ENCODE data around the gene NPFFR2. TPM values are rescaled to one million over a fixed set of nuclear protein-coding genes. Genes with fewer than 3 reads are reported as not detected.

NPFFR2 gene
- total RNA-seq, 4 donors from 2014 or later, result not detected

DNA sequence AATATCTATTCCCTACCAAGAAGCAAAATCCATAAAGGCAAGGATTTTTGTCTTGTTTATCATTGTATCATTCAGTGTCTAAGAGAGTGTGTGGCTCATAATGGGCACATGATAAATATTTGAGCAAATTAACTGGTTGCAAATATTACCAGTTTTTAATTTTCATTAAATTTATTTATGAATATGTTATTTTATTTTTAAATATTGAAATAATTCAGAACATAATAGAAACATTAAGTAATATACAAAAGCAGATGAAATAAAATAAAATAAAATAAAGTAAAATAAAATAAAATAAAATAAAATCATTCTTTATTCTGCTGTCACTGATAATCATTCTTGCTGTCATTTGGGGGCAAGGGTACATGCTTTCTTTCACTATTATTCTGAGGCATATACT lies 120.9 kb downstream of the NPFFR2 start:
- TF ChIP-seq, protein P1, sequence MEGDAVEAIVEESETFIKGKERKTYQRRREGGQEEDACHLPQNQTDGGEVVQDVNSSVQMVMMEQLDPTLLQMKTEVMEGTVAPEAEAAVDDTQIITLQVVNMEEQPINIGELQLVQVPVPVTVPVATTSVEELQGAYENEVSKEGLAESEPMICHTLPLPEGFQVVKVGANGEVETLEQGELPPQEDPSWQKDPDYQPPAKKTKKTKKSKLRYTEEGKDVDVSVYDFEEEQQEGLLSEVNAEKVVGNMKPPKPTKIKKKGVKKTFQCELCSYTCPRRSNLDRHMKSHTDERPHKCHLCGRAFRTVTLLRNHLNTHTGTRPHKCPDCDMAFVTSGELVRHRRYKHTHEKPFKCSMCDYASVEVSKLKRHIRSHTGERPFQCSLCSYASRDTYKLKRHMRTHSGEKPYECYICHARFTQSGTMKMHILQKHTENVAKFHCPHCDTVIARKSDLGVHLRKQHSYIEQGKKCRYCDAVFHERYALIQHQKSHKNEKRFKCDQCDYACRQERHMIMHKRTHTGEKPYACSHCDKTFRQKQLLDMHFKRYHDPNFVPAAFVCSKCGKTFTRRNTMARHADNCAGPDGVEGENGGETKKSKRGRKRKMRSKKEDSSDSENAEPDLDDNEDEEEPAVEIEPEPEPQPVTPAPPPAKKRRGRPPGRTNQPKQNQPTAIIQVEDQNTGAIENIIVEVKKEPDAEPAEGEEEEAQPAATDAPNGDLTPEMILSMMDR (IDR thresholded peaks at IDR 0.05; ENCODE audit: low read depth), result no peak

GRCh38 chr4:72169861-72170260 lies 138.1 kb downstream of the NPFFR2 start:
- TF ChIP-seq, protein P1 (IDR thresholded peaks at IDR 0.05; ENCODE audit: low read depth), result no peak

DNA sequence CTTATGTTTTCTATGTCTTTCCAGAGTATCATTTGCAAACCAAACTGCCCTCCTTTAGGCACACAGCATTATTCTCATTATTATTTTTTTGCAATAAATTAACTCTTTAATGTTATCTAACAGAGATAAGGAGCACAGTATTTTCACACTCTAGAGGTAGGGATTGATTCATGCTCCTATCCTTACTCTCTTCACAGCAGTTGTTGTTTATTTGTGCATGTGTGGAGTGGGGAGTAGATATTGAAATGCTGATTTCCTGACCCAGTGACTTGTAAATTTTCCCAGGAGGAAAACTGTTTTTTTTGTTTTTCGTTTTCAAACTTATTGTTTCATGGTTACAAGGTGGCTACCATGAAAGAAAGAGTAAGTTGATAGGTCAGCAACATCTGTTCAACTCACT lies 140.0 kb downstream of the NPFFR2 start:
- TF ChIP-seq, protein P1 (IDR thresholded peaks at IDR 0.05; ENCODE audit: low read depth), result no peak

GRCh38 chr4:72179342-72179741 lies 147.5 kb downstream of the NPFFR2 start:
- TF ChIP-seq, protein P1 (IDR thresholded peaks at IDR 0.05; ENCODE audit: low read depth), result no peak

- TF ChIP-seq, protein P1 (IDR thresholded peaks at IDR 0.05; ENCODE audit: low read depth), result no peak
These were observed 154.9 kb downstream of the NPFFR2 start for GRCh38 chr4:72186714-72187113.

GRCh38 chr4:72194046-72194445 lies 162.2 kb downstream of the NPFFR2 start:
- TF ChIP-seq, protein P1 (IDR thresholded peaks at IDR 0.05; ENCODE audit: low read depth), result no peak

DNA sequence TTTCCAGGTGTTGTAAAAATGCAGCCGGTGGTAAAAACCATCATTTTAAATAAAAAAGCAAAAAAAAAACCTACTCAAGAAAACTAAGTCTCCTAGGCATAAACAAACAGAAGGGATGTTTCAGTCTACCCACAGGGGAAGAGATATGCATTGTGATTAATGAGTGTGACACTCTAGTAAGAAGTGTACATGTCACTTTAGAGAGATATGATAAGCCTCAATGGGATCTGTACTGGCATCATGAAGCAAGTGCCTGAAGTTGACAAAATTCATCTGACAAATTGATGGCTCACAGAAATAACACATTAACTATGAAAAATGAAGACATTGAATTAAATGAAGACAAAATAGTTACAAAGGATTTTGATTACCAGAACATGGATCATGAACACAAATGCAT lies 162.7 kb downstream of the NPFFR2 start:
- TF ChIP-seq, protein P1 (IDR thresholded peaks at IDR 0.05; ENCODE audit: low read depth), result no peak

Other genes starting within 250 kb of the NPFFR2 start
- gene GC, start 247.9 kb upstream of the NPFFR2 start, total RNA-seq, result not detected

All from subcutaneous adipose tissue (tissue), 4 donors.